HG02763 (cell line): ENCODE measurements around the gene PTPRM.

Source experiments
- ATAC-seq: cut with Tn5 transposase; IDR thresholded peaks from one replicate; pipeline ENCODE4 v1.9.1; 2021; ENCODE audit warnings: mild to moderate bottlenecking, moderate library complexity; ENCODE audit not compliant: unreplicated experiment

PTPRM gene

GRCh38 chr18:7598167-7599047 lies 31.3 kb downstream of the PTPRM start:
- no peak for ATAC-seq

DNA sequence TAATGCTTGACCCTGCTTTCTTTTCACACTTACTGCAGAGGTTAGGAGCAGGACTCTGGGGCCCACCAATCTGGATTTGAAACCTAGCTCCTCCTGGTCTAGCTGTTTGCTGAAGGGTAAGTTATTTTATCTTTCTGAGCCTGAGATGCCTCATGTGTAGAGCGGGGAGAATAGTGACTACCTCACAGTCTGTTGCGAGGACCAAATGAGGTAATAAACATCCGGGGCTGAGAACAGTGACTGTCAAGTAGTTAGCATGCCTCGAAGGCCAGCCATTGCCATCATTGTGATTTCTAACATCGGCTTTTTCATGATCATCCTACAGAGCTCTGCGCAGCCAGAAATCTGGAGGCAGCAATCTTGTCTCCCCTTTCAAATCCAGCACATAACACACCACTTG lies 32.9 kb downstream of the PTPRM start:
- no peak for ATAC-seq

- ATAC-seq: no peak
These were observed 33.6 kb downstream of the PTPRM start for GRCh38 chr18:7600528-7601245.

GRCh38 chr18:7601246-7601615 lies 34.1 kb downstream of the PTPRM start:
- ATAC-seq: no peak

GRCh38 chr18:7601936-7602335 lies 34.8 kb downstream of the PTPRM start:
- no peak for ATAC-seq

DNA sequence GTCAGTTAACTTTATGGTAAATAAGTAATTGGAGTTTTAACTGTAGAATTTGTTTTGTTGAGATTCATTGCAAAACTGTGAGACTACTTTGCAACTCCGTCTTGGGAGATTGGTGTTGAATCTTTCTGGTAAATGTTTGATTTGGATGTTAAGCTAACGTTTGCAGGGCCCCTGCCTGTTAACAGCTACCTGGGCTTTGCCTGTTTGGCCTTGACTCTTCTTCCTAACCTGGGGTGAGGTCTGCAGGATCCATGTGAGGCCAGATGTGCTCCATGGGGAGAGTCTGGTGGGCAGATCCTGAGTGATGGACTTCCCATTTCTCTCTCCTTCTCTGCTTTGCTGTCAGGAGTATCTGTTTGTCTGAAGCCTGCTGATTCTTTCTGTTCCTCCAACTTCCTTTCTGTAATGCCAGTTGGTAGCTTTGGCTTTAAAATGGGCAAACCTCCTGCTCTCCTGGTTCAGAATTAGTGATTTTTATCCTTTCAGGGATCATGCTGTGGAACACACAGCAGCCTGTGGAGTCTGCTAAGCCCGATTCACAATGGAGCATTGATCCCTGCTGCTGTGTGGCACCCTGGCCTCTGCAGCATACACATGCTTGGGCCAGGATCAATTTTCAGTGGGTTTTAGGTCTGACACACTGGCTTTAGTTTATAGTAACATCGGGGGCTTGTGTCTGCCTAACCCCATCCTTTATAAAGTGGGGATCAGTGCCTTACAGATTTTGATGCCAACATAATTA lies 36.3 kb downstream of the PTPRM start:
- no peak for ATAC-seq

- ATAC-seq: no peak
These were observed 37.2 kb downstream of the PTPRM start for GRCh38 chr18:7604361-7604760.

DNA sequence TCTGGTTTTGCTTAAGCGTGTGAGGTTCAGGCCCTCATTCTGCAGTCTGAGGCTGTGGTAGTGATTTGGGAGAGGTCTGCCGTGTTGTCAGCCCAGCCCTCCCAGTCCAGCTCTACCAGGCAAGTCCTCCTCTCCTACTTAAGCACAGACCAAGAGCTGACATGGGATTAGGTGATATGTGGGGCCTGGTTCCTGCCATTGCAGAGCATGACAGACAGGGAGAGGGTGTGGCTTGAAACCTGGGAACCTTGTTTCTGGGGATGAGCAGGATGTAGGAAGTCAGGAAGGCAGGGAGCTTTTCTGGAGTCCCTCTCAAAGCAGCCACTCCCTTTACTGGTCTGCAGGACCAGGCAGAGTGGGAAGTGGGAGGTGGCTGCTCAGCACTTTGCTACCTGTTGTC lies 38.6 kb downstream of the PTPRM start:
- ATAC-seq: no peak

GRCh38 chr18:7607540-7608173 lies 40.5 kb downstream of the PTPRM start:
- no peak for ATAC-seq

DNA sequence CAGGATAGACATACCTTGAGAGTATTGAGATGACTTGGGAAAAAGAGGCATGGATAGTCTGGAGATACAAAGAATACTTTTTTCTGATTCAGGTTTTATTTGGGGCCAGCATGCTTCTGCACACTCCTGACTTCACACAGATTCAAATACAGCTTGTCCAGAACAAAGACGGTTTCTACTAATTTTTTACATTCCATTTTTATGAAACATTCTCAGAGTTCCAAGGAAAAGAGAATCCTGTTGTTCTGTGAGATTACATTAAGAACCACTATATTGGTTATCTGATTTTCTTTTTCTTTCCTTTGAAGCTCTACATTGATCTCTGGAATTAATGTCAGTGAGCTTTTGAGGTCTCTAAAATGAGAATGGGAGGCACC lies 41.0 kb downstream of the PTPRM start:
- ATAC-seq: no peak

- no peak for ATAC-seq
These were observed 41.7 kb downstream of the PTPRM start for GRCh38 chr18:7608781-7609201.

GRCh38 chr18:7609617-7610016 lies 42.5 kb downstream of the PTPRM start:
- ATAC-seq: no peak

DNA sequence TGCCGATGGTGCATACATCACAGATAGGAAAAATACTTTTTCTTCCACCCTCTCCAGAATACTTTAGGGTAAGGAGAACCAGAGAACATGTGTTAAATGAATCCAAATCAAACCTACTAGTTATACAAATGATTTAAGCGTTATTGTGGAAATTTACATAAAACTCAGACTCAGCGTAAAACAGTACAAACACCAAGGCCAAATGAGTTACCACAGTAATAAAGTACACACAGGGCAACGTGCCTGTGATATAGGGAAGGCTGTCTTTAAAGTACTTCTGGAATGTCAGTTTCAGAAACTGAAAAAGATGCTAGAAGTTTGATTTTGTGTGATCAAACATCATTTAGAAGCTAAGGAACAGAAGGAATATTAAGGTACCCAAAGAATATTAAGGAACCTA lies 46.9 kb downstream of the PTPRM start:
- ATAC-seq: no peak

- no peak for ATAC-seq
These were observed 48.7 kb downstream of the PTPRM start for GRCh38 chr18:7615840-7616239.

DNA sequence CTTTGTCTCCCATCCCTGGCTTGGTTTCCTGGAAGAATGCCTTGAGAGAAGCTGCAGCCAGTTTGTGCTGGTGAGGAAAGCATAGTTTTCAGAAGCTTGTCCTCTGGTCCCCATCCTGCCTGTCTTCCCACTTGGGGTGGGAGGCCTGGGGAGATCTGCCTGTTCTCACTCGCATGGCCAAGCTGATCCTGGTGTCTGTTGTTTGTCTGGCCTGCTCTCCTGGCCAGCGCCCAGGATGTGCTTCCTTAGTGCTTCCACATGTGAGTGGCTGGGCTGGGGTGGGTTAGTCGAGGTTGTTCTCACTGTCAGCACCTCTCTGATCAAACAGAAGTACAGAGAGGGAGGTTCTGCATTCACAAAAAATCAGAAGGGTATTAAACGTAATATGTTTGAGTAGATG lies 49.5 kb downstream of the PTPRM start:
- ATAC-seq: no peak

DNA sequence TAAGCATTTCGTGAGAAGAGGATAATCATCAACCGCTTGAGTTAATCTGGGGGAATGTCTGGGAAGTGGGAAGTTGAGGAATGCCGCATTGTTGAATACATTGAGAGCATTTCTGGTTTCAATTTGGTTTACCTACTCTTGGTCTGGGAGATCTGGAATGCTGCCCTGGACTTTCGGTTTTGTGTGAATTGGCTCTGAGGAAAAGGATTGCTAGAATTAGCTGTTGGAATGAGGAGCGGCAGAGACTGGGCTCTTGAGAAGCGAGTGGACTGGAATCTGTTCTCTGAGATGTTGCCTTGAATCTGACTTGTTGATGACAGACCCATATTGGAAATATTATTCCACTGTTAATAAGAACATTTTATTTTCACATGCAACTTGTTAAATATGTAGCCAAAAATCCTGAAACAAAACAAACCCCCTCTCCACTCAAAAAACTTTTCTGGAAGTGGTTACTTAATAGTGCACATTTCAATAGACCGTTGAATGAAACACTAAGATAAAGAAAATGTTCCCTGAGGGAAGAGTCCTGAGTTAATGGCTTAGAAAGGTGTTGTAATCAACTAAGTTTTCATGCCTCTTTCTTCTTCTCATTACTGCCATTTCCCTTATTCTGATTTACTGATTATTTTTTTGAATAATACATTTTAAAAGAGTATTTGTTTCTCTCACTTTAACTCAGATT lies 50.8 kb downstream of the PTPRM start:
- no peak for ATAC-seq

- ATAC-seq: no peak
These were observed 51.9 kb downstream of the PTPRM start for GRCh38 chr18:7618891-7619442.

GRCh38 chr18:7619676-7620075 lies 52.6 kb downstream of the PTPRM start:
- no peak for ATAC-seq

GRCh38 chr18:7622721-7623120 lies 55.6 kb downstream of the PTPRM start:
- no peak for ATAC-seq

GRCh38 chr18:7623681-7624080 lies 56.6 kb downstream of the PTPRM start:
- no peak for ATAC-seq
